Measurements from ENCODE around the gene GLOD4.
"Not testable (repeated sequence)": the region's sequence is repeated elsewhere in the genome, so short reads cannot be mapped to it uniquely, and the experiment has no call there.

GLOD4 gene, protein sequence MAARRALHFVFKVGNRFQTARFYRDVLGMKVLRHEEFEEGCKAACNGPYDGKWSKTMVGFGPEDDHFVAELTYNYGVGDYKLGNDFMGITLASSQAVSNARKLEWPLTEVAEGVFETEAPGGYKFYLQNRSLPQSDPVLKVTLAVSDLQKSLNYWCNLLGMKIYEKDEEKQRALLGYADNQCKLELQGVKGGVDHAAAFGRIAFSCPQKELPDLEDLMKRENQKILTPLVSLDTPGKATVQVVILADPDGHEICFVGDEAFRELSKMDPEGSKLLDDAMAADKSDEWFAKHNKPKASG

DNA sequence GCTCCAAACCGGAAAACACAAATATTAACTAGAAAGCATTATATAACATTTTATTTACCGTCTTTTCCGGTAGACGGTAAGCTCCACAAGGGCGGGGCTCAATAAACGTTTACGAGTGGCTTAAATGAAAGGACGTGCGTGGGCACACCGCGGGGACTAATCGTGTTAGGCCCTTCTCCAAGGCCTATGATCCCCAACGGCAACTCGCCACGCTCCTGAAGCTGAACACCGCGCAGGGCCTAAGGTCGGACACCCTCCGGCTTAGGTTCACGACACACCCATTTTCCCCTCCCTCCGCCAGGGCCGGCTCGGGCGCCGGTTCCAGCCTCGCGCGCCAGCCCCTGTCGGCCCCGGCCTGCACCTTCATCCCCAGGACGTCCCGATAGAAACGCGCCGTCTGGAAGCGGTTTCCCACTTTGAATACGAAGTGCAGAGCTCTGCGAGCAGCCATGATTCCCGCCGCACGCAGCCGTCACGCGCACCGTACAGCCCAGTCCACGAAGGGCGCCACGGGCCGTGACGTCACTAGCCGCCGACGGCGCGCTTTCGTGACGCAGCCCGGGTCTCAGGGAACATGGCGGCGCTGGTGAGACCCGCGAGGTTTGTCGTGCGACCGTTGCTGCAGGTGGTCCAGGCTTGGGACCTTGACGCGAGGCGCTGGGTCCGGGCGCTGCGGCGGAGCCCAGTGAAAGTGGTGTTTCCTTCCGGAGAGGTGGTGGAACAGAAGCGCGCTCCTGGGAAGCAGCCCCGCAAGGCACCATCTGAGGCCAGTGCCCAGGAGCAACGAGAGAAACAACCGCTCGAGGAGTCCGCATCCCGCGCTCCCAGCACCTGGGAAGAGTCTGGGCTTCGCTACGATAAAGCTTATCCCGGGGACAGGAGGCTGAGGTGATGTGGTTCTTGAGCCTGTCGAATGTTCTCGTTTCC is at the start of gene GLOD4, which contains the start of gene MRM3:
TSS of gene GLOD4 (minus strand) at position 476 of the 927 bp plus-strand sequence. CDS start at position 451, 25 bp downstream.
TSS of gene MRM3 (plus strand) at position 549 of the 927 bp plus-strand sequence. CDS start at position 575, 26 bp downstream.
- peak; percentile 97 for DNase-seq

DNA sequence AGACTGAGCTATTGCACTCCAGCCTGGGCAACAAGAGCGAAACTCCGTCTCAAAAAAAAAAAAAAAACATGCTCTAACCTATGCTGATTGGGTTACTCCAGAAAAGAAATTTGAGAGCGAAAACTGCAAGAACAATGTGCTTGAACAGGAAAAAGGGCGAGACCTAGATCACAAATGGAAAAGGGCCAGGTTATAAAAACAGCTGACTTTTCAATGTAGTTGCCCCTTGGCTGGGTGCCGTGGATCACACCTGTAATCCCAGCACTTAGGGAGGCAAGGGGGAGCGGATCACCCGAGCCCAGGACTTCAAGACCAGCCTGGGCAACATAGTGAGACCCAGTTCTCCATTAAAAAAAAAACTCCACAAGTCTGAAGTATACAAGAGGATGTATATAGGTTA is 48.9 kb upstream of the GLOD4 start:
- DNase-seq, result no peak

DNA sequence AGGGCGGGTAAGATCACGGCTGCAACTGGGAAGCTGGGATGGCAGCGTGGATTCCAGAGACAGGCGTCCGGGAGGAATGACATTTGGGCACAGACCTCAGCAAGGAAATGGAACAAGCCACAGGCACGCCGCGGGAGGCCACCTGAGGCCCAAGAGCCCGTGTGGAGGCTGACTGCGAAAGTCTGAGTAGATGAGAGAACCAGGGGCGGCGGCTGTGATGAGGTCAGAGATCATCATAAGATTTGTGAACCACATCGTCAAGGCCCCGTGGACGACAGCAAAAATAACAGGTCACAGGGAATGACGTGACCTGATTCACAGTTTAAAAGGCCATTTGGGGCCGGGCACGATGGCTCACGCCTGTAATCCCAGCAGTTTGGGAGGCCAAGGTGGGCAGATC is 48.3 kb upstream of the GLOD4 start:
- no peak for DNase-seq

DNA sequence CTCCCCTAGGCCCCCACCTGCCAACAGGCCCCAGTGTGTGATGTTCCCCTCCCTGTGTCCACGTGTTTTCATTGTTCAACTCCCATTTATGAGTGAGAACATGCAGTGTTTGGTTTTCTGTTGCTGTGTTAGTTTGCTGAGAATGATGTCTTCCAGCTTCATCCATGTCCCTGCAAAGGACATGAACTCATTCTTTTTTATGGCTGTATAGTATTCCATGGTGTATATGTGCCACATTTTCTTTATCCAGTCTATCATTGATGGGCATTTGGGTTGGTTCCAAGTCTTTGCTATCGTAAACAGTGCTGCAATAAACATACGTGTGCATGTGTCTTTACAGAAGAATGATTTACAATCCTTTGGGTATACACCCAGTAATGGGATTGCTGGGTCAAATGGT is 47.5 kb upstream of the GLOD4 start:
- not testable (repeated sequence) for DNase-seq

DNA sequence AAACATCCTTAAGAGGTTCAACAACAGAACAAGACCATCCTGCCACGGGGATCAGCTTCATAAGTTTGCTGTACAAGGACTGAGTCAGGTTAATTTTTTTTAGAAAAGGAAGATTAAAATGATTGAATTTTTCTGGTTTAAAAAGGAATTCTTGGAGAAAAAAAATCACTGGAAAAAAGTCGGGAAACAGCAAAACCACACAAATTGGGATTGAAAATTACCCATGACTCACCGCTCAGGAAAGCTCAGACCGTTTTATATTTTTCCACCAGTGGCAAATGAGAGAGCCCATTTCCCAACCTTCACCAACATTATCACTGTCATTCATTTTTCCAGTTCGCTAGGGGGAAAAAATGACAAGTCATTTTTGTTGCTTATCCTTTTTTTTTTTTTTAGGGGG is 46.7 kb upstream of the GLOD4 start:
- no peak for DNase-seq

DNA sequence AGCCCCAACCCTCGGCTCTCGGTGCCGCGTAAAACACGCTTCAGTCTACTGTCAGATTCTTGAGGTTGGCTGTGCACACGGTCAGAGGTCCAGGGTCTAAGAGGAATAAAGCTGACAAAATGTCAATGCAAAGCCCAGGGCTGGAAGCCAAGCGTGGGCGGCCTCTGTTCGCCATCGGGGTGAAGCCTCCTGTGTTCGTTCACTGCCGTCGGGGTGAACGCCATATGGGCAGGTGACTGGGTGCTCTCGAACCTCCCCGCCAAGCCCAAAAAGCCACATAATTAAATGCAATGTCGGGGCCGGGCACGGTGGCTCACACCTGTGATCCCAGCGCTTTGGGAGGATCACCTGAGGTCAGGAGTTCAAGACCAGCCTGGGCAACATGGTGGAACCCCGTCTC is 44.7 kb upstream of the GLOD4 start:
- no peak for DNase-seq

DNA sequence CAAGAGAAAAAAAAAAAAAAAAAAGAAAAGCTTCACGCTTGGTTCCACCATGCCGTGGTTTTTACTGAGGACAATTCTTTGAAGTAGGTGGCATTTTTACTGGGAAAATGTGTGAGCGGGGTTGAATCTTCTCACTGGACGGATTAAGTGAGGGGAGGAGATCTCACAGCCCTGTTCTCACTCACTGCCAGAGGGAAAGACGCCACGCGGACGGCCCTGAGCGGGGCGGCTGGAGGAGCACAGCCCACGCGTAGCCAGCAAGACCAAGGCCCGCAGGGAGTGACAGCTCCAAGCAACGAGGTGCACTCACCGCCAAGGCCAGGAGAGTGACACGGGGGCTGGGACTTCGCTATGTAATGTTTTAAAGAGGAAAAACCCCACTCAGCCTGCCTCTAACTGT is 43.1 kb upstream of the GLOD4 start:
- no peak for DNase-seq

DNA sequence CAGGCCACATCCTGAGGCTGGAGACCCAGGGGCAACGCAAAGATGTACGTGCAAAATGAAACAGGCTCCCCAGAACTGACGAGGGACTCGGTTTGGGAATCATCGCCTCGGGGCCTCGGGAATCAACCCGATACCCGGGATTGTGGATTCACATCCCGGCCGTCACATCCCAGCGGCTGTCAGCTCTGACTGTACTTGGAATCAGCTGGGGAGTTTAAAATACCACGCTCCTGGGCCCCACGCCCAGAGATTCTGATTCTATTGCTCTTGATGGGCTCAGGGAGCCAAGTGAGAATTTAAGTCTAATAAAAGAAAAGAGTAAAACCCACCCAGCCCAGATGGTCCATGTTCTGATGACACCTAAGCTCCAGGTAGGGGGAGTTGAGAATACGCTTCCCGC is 42.3 kb upstream of the GLOD4 start:
- DNase-seq, result no peak

DNA sequence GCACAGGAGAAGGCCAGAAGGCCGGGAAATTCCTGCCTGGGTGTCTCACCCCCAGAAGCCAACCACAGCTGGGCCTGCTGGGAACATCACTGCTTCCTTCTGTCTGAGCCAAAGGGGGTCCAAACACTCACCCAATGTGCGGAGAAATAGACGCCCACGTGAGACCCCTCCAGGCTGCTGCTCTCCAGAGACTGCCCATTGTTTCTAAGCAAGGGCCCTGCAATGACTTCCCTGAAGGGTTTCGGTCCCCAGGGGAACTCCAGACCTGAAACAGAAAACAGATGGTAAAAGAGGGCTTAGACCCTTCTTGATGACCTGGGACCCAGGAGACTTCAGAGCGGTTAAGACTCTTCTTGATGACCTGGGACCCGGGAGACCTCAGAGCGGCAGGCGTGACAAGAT is 41.4 kb upstream of the GLOD4 start:
- no peak for DNase-seq

DNA sequence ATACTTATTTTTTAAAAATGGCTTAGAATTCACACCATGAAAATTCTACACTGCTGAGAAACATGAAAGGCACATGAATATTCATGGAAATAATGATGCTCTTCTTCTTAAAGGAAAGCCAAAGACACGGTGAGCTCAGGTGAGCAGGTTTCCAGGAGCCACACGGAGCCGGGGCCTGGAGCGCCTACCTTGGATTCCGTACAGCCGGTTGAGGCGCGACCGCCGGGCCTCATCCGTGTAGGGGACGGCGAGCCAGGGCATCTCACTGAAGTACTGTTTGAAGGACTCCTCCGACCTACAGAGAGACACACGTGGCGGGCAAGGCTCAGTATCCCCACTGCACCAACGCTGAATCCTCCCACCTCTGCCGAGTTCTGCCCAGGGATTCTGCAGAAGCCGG is 37.2 kb upstream of the GLOD4 start:
- DNase-seq, result no peak

DNA sequence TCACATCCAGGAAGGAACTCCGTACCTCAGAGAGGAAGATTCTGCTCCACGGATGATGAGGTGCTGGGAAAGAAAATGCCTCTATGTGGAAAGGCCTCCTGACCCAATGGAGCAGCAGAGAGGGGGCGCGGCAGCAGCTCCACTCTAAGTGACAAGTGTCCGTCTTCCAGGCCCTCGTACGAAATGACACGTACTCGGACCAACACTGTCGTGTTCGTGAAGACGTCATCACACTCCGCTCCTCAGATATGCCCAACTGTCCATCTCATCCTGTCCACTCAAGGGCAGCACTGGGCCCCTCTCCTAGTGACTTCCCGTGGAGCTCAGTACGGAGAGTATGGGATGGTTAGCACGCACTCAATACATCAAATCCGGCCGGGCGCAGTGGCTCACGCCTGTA is 32.3 kb upstream of the GLOD4 start:
- no peak for DNase-seq

DNA sequence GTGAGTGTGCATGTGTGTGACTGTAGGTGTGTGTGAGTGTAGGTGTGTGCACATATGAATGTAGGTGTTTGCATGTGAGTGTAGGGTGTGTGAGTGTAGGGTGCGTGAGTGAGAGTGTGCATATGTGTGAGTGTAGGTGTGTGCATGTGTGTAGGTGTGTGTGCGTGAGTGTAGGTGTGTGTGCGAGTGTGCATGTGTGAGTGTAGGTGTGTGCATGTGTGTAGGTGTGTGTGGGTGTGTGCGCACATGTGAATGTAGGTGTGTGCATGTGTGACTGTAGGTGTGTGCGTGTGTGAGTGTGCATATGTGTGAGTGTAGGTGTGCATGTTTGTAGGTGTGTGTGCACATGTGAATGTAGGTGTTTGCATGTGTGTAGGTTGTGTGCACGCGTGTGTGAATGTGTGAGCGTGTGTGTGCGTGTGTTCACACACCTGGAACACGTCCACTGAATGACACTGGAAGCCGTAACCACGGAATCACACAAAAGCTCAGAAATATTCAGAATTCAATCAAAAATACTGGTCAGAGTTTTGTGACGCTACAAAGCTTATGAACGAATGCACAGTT is 30.6 kb upstream of the GLOD4 start:
- DNase-seq, result no peak

DNA sequence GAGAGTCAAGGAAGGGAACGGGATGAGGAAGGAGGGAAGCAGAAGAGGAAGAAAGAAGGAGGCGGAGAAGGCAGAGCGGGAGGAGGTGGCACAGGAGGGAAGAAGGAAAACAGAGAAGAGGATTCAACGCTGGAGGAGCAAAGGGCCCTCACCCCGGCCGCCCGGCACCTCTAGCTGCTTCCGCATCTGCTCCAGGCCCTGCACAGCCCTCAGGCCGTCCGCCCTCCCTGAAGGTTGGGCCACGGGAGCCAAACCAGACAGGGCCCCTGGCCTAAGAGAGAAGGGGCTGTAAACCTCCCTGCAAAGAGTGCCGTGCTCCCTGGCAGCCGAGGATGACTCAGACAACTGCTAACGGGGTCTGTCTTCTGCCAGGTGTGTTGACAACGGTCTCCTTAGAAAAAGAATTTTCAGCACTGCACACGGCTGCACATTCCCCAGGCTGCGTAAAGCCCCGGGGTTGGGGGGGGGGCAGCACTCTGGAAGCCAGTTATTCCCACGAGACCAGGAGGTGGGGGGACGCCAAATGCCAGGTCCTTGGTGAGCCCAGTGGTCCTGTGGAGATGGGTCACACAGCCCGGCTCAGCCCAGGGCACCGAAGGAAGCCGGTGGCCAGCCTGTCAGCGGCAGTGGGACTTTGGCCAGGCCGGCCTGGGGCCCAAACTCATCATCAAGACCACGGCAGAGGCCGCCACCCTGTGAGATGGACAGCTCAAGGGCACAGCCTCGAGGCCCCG is 29.1 kb upstream of the GLOD4 start:
- no peak for DNase-seq

DNA sequence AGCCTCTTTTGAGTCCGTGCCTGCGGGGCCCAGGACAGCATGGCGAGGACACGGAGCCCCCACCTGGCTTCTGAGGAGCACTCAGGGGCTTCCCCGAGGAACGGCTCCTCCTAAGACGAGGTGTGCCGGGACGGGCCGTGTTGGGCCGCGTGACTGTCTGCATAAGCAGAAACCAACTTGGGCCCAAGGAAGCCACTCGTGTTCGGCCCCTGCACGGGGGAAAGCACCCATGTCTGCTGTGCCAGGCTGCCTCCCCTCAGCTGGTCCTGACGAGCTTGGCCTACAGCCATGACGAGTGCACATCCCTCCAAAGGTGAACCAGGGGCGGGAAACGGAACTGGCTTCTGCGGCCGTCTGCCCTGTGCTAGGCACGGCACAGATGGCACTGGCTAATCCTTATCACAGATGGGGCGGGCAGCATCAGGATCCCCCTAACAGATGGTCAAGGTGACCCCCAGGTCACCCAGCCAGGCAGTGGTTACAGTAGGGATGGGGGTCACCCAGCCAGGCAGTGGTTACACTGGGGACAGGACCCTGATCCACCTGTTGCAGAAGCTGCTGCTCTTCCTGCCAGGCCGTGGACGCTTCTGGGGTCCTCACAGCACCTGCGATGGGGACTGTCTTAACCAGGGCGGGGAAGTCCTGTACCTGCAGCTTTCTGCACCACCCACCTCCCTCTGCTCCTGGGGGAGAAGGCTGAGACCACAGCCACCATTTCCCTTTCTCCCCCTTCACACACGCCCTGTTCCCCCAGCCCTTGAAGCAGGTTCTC is 25.6 kb upstream of the GLOD4 start:
- DNase-seq, result no peak

DNA sequence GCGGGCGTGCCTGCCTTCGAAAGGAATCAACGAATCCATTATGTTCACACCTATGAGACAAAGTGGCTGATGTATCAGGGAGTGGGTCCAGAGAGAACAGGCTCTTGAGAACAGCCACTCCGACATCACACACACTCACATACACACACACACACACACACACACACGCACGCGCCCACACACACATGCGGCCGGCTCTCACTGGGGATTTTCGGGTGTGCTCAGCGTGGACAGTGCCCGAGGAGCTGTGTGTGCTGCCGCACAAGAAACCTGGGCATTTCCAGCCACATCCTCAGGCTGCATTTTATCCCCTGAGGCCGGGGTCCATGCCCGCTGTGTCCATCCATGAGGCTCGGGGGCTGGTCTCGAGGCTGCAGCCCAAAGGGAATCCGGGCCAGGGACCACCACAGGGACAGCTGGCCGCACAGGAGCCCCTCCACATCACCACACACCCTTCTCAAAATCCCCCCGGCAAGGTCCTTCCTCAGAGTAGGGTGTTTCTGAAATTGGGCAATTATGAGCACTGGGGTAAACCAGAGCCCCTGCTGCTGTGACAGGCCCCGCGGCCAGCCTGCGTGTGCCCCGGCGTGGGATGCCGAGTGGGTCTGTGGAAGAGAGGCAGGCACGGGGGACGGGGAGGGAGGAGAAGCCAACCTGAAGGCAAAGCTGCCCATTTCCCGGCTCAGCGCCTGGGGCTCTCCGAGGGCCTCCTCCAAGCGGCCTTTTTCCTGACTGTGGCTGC is 24.9 kb upstream of the GLOD4 start:
- no peak for DNase-seq

DNA sequence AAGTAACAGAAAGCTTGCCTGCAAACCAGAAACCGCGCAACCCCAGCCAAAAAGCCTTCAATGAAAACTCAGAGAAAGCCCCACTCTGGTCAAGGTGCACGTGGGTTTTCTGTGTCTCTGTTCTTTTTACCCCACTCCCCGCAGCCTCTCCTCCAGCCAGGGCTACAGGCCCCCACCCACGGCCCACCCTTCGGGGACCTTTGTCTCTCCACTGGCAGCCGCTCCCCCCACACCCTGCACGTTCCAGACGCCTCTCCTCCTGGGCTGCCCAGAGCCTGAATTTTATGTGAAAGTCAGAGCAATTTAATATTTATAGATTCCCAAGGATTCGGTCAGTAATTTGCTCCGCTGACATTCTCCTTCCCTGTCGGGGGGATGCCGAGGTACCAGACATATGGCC is 24.3 kb upstream of the GLOD4 start:
- DNase-seq, result no peak

DNA sequence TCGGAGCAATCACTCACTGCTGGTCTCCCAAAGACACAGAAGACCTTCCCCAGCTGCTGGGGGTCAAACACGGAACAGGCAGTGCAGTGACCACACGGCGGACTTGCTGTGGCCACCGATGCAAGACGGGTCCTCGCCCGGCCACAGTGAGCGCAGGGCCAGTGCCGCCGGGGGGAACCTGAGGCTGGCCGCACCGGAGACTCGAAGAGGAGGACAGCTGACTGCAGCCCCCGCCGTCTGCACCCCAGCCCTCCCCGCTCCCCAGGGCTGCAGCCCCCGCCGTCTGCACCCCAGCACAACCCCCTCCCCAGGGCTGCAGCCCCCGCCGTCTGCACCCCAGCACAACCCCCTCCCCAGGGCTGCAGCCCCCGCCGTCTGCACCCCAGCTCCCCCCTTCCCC is 23.8 kb upstream of the GLOD4 start:
- not testable (repeated sequence) for DNase-seq

DNA sequence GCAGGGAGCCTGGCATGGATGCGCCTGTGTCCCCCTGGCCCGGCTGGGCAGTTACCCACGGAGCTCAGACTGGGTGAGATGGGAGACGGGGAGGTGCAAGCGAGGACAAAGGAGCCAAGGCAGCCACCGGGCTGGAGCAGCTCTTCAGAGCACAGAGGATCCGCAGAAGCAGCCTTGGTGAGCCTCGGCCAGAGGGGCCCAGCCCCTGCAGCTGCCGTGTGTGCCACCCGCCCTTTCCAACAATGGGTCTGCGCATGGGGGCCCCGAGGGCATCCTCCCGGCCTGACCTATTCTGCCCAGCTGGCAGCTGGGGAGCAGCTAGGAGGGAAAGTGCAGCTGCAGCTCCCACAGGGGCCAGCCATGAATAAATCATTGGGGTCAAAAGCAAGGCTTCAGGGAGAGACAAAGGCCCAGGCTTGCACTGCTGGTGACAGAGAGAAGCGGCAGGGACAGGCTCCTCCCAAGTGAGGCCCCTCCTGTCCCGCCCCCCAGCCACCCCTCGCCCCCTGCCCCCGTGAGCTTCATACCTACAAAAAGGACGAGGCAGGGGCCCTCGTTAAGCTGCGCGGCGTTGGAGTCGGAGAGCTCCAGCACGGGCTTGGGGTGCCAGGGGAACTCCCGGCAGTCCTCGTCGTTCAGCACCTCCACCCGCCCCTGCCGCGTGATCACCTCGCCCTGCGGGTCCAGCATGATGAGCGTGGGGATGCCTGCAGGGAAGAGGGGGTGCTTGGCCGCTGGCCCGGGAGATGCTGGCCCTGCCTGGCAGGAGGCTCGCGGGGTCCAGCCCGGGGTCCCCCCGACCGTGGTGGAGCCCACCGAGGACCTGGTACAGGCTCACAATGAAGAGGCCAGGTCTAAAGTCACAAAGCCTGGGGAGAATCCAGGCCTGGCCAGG is 22.7 kb upstream of the GLOD4 start:
- no peak for DNase-seq

DNA sequence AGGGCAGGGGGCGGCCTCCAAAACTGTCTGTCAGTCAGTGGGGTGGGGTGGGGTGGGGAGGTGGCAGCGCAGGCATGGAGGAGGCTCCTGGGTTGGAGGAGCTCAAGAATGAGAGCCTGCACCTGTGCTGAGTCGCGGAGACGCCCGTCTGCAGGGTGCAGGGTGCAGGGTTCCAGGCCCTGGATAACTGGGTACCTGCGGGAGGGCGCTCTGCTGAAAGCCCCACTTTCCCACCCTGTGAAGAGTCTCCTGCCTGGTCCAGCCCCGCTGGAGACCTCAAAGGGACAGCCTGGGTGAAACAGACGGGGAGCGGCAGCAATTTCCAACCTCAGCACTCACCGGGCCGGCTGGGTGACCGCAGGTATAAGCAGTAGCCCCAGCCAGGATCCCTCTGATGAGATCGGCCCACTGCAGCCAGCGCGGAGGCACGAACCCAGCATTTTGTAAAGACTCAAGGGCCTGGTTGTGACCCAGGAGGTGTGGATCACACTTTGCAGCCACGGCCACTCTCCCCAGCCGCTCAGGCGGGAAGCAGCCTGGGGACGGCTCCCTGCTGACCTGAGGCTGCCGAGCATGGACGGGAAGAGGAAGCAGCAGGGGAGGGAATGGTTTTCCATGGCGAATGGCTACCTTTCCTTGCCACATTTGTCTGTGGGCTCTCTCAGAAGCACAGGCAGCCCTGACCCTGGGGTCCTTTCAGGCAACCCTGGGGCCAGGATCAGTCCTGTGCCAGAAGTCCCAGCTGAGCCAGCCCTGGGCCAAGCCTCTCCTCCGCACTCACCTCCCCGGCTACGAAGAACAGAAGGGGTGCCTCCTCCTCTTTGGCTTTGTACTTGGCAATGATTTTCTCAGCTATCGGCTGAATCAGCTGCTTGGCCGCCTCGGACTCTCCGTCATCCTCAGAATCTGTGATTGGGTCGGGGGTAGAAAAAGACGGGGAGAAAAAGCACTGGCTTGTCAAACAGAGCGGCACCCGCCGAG is 21.1 kb upstream of the GLOD4 start:
- DNase-seq, result no peak
